ENCODE data around the gene TEX29.

- TF ChIP-seq CTCF (IDR thresholded peaks at IDR 0.05) (no peak), EP300 (IDR thresholded peaks at IDR 0.05) (no peak)
Observed at GRCh38 chr13:111337741-111338140, 17.3 kb downstream of the TEX29 start.
